ENCODE measurements around the gene ITFG1.

Gene ITFG1

GRCh38 chr16:47460711-47461597, at the start of gene ITFG1, which contains the start of gene PHKB:
TSS of gene ITFG1 (minus strand) at chr16:47461063. CDS start at chr16:47461045, 18 bp downstream.
TSS of gene PHKB (plus strand) at chr16:47461331. CDS start at chr16:47461351, 20 bp downstream.
- peak; percentile 82 to 94 (median 91) for DNase-seq (ENCODE audit: low read depth in 2 of 3, low spot score in 2 of 3)

- no peak for DNase-seq (ENCODE audit: low read depth in 2 of 3, low spot score in 2 of 3)
Measured at GRCh38 chr16:47507701-47508100, 46.8 kb upstream of the ITFG1 start.

GRCh38 chr16:47506800-47507199, 45.9 kb upstream of the ITFG1 start:
- DNase-seq (ENCODE audit: low read depth in 2 of 3, low spot score in 2 of 3): no peak

GRCh38 chr16:47504599-47504998, 43.7 kb upstream of the ITFG1 start:
- no peak for DNase-seq (ENCODE audit: low read depth in 2 of 3, low spot score in 2 of 3)

- no peak for DNase-seq (ENCODE audit: low read depth in 2 of 3, low spot score in 2 of 3)
Measured at GRCh38 chr16:47503936-47504335, 43.1 kb upstream of the ITFG1 start.

GRCh38 chr16:47499700-47500264, 38.9 kb upstream of the ITFG1 start:
- no peak for DNase-seq (ENCODE audit: low read depth in 2 of 3, low spot score in 2 of 3)

- DNase-seq (ENCODE audit: low read depth in 2 of 3, low spot score in 2 of 3): no peak
Measured at GRCh38 chr16:47499080-47499699, 38.3 kb upstream of the ITFG1 start.

GRCh38 chr16:47493381-47494337, 32.8 kb upstream of the ITFG1 start:
- DNase-seq (ENCODE audit: low read depth in 2 of 3, low spot score in 2 of 3): no peak

GRCh38 chr16:47492428-47493377, 31.8 kb upstream of the ITFG1 start:
- no peak for DNase-seq (ENCODE audit: low read depth in 2 of 3, low spot score in 2 of 3)

- DNase-seq (ENCODE audit: low read depth in 2 of 3, low spot score in 2 of 3): no peak
Measured at GRCh38 chr16:47492036-47492427, 31.2 kb upstream of the ITFG1 start.

- DNase-seq (ENCODE audit: low read depth in 2 of 3, low spot score in 2 of 3): no peak
Measured at GRCh38 chr16:47490471-47490870, 29.6 kb upstream of the ITFG1 start.

- no peak for DNase-seq (ENCODE audit: low read depth in 2 of 3, low spot score in 2 of 3)
Measured at GRCh38 chr16:47488051-47488450, 27.2 kb upstream of the ITFG1 start.

- no peak for DNase-seq (ENCODE audit: low read depth in 2 of 3, low spot score in 2 of 3)
Measured at GRCh38 chr16:47486856-47487255, 26.0 kb upstream of the ITFG1 start.

- no peak for DNase-seq (ENCODE audit: low read depth in 2 of 3, low spot score in 2 of 3)
Measured at GRCh38 chr16:47483616-47484015, 22.8 kb upstream of the ITFG1 start.

GRCh38 chr16:47481698-47482374, 21.0 kb upstream of the ITFG1 start:
- no peak for DNase-seq (ENCODE audit: low read depth in 2 of 3, low spot score in 2 of 3)

- DNase-seq (ENCODE audit: low read depth in 2 of 3, low spot score in 2 of 3): no peak
Measured at GRCh38 chr16:47480410-47480809, 19.5 kb upstream of the ITFG1 start.

- no peak for DNase-seq (ENCODE audit: low read depth in 2 of 3, low spot score in 2 of 3)
Measured at GRCh38 chr16:47477679-47478078, 16.8 kb upstream of the ITFG1 start.

GRCh38 chr16:47476654-47477345, 15.9 kb upstream of the ITFG1 start:
- no peak for DNase-seq (ENCODE audit: low read depth in 2 of 3, low spot score in 2 of 3)

GRCh38 chr16:47475786-47476185, 14.9 kb upstream of the ITFG1 start:
- no peak for DNase-seq (ENCODE audit: low read depth in 2 of 3, low spot score in 2 of 3)
